Measurements from ENCODE around the gene TCERG1. TPM values are rescaled to one million over a fixed set of nuclear protein-coding genes. Genes with fewer than 3 reads are reported as not detected.

Gene TCERG1
- total RNA-seq, 2 donors from 2014 or later = 41.5 to 147 TPM

GRCh38 chr5:146425023-146425422, 22.1 kb upstream of the TCERG1 start:
- H3K9me3 ChIP-seq = no peaks in the 10 kb centered on the region
- ATAC-seq (no peak), DNase-seq (no peak)
- TF ChIP-seq POLR2A (IDR thresholded peaks at IDR 0.05) = no peak
- no peak for TF ChIP-seq CTCF (IDR thresholded peaks at IDR 0.05)
- intact Hi-C loops (cut with DNase I) = loop anchor here (5.0 kb wide), 1 partner anchor 133 kb away; no protein-coding TSS in a partner anchor
- no peak overlapping the region for H3K4me3 ChIP-seq
- 62 to 68% methylated on average over 12 of the region's 12 CpGs for WGBS, 2 donors
- H3K36me3 ChIP-seq (replicated peaks in 1 of 2; ENCODE audit: insufficient read depth in 1 of 2, low read depth in 2 of 2) = no peaks in the 10 kb centered on the region
- no peaks in the 10 kb centered on the region for H3K27me3 ChIP-seq
- no peak overlapping the region for H3K27ac ChIP-seq
- no peaks in the 10 kb centered on the region for H3K4me1 ChIP-seq

GRCh38 chr5:146426305-146426704, 20.8 kb upstream of the TCERG1 start:
- no peak for DNase-seq
- H3K36me3 ChIP-seq (replicated peaks in 1 of 2; ENCODE audit: insufficient read depth in 1 of 2, low read depth in 2 of 2) = no peaks in the 10 kb centered on the region
- WGBS, 2 donors = 65 to 71% methylated on average over 5 of the region's 5 CpGs
- H3K4me1 ChIP-seq = no peaks in the 10 kb centered on the region
- no peak for ATAC-seq
- no peak for TF ChIP-seq CTCF (IDR thresholded peaks at IDR 0.05)
- no peak for TF ChIP-seq POLR2A (IDR thresholded peaks at IDR 0.05)
- H3K27me3 ChIP-seq = no peaks in the 10 kb centered on the region
- no peak overlapping the region for H3K27ac ChIP-seq
- intact Hi-C loops (cut with DNase I) = loop anchor here (5.0 kb wide), 1 partner anchor 134 kb away; no protein-coding TSS in a partner anchor
- no peaks in the 10 kb centered on the region for H3K9me3 ChIP-seq
- H3K4me3 ChIP-seq = no peak overlapping the region

- TF ChIP-seq CTCF (IDR thresholded peaks at IDR 0.05) (peak; percentile 35 to 75 (median 67)), POLR2A (IDR thresholded peaks at IDR 0.05) (no peak)
- Histone ChIP-seq H3K27me3 (no peaks in the 10 kb centered on the region), H3K4me1 (no peaks in the 10 kb centered on the region), H3K27ac (no peak overlapping the region), H3K9me3 (no peaks in the 10 kb centered on the region), H3K4me3 (no peak overlapping the region), H3K36me3 (replicated peaks in 1 of 2; ENCODE audit: insufficient read depth in 1 of 2, low read depth in 2 of 2) (no peaks in the 10 kb centered on the region)
- DNase-seq (no peak), ATAC-seq (peak; percentile 56)
- intact Hi-C loops (cut with DNase I) = loop anchor here (5.0 kb wide), 1 partner anchor 135 kb away; no protein-coding TSS in a partner anchor
- WGBS, 2 donors = 23 to 27% methylated on average over 7 of the region's 7 CpGs
These were observed 20.1 kb upstream of the TCERG1 start for GRCh38 chr5:146426853-146427618.

- intact Hi-C loops (cut with DNase I) = loop anchor here (5.0 kb wide), 1 partner anchor 135 kb away; no protein-coding TSS in a partner anchor
- H3K4me1 ChIP-seq = no peaks in the 10 kb centered on the region
- no peaks in the 10 kb centered on the region for H3K27me3 ChIP-seq
- DNase-seq (no peak), ATAC-seq (no peak)
- no peak overlapping the region for H3K4me3 ChIP-seq
- WGBS, 2 donors = 22 to 26% methylated on average over 4 of the region's 4 CpGs
- no peaks in the 10 kb centered on the region for H3K9me3 ChIP-seq
- TF ChIP-seq POLR2A (IDR thresholded peaks at IDR 0.05) (no peak), CTCF (IDR thresholded peaks at IDR 0.05) (no peak)
- no peaks in the 10 kb centered on the region for H3K36me3 ChIP-seq (replicated peaks in 1 of 2; ENCODE audit: insufficient read depth in 1 of 2, low read depth in 2 of 2)
- H3K27ac ChIP-seq = no peak overlapping the region
These were observed 19.5 kb upstream of the TCERG1 start for GRCh38 chr5:146427619-146427997.
